DMS114 treated with DMSO at 0.1 percent for 48 hours (cell line): ENCODE results near the gene CFAP61.
A peak's percentile ranks its signal among the peaks of the same experiment; 100 is the strongest.
"Not testable (repeated sequence)": the region's sequence is repeated elsewhere in the genome, so short reads cannot be mapped to it uniquely, and the experiment has no call there.

Experiments used
- DNase-seq: peaks from one replicate; lab custom pipeline; 2025; ENCODE audit not compliant: unreplicated experiment; lab: John Stamatoyannopoulos, UW

Gene CFAP61, protein sequence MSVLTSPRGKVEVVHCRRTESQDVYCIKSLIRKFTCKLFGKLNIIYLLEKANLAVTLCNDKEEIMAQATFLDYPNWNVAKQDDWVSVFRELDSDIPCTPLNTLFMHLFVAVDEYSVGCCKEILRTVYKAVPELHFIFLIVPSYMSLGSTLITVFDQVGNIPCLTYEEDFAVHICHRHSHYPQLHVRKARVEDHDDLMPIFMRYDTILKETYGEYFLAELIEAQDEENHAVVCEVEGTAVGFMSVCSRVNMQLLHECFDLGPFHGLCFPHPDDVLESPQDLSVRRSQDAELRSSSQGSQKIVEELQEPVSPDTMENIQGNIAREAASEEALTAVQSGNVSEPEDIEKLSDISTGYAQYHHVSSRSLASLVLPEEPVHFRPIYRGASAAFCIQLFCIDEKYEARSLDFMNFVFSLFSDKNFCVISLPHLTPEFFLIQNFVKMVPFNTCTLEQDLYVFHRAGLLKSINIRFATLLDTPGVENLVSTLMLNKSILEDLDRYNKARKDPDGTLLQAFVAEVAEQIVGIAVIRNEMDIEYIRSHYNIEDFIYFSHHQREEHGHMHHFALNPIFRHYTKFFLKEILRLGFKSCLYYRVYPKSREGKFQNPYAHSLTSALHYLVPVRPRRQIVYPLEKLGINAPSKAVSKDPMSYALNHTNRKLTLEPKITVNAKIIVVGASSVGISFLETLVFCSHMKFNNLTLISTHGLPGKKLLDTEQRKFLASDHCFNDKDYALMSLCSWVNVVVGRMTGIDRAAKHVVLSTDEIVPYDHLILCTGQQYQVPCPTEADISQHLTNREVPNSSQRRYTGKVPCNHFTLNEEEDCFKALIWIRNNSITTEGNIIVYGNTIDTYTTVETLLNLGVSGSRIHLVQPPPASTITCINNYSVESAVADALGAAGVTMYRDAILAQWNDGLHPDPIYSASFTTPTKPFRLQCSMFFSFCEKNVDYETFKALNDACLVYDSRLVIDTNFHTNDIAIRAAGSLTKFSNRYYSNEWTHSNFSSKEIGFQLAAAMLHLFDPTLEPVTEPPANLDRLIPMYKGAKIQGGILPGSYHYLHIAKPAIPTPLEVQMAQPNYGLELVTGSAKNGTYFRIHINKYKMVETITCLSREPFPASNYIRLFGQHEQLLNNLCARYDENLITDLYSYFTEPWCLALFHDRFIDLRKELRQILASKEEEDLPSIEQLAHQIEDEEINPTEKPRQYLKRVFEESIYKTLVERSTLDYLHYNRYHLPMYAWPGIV

DNA sequence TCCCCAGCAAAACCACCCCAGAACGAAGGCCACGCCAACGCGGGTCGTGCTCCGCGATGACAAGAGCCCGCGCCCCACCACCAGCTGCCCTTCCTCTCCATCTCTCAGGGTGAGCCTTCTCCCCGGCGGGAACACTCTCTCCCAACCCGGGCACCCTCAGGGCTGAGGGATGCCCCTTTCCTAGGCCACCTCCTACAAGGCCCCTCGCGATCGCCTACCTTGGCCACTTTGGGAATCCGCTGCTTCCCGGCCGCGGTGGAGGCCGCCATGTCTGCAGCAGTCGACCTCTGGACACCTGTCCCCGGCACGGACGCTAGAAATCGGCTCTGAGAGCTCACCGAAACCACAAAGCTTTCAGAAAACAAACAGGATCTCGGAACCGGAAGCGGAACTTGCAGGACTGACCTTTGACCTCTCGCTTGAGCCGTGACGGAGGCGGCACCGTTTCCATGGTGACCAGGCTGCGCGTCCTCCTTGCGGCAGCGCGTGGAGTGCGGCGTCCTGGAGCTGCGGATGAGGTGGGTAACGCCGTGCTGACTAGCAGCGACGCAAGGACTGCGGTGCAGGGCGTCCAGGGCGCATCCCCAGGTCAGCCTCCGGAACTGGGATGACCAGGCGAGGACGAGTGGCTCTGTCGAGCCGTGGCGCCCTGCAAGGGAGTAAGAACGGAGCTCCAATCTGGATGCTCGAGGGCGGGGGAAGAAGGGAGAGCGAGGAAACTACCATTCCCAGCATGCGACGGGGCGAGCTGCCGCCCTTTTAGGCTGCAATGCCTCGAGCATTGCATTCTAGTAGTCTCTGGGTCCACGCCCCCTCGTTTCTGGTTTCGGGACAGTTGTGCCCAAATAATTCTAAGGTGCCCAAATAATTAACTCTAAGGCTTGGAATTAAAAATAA, at the start of gene CFAP61, which contains the start of gene CRNKL1:
CFAP61 (plus strand) TSS at position 459 of the 897 bp plus-strand sequence. CDS start 4,122 bp downstream, outside the sequence.
CRNKL1 (minus strand) TSS at position 393 of the 897 bp plus-strand sequence; CDS start at position 269, 124 bp downstream.
- peak; percentile 85 for DNase-seq

DNA sequence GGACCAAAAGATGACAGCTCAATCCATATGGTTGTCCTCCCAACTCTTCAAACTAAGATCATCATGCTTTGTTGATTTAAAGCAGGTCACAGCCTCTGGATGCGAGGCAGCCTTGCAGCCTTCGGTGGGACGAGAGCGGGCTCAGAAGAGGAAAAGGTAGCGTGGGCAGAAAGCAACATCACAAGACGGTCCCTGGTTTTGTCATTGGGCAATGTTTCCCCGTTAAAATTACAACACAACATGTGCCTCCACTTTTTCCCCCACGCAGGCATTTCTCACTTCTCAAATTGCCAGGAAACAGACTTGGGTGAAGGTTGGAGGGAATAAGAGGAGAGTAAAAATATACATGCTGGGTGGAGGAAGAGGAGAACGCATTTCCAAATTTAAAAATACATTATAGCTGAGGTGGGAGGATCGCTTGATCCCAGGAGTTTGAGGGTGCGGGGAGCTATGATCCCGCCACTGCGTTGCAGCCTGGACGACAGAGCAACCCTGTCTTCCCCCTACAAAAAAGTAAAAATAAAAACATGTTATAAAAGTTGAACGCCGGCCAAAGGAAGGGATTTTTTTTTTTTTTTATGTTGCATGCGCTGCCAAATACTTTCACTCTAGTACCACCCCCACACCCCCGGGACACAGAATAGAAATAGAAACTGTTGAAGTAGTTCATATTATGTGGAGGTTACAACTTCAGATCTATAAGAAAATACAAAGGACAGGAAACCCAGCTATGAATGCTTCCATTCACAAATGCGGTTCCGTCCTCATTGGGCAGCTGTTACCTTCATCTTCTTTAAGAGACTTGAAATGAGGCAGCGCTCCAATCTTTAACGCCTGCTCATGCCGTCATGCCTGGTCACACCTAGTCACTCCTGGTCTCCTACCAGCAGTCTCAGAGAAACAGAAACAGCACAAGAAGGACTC, 49.0 kb upstream of the CFAP61 start:
- DNase-seq, result no peak

- not testable (repeated sequence) for DNase-seq
Measured at GRCh38 chr20:20003955-20004322, 48.4 kb upstream of the CFAP61 start.

DNA sequence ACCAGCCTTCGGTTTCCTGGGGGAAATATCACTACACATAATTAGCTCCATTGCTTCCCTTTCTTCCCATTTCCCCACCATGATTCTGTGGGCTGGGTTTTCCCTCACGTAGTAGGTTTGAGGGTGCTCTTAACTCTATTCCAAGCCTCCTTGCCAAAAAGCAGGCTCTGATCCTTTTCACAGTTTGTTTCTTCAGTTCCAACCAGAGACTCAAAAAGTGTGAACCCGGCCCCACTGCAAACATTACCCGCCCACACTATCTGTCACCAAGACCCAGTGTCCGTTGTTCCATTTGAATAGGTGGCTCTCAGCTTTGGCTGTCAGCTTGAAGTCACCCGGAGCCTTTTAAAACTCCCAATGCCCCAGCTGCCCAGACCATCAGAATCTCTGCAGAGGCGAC, 47.0 kb upstream of the CFAP61 start:
- no peak for DNase-seq

GRCh38 chr20:20009784-20010253, 42.5 kb upstream of the CFAP61 start:
- DNase-seq, result no peak

- no peak for DNase-seq
Measured at GRCh38 chr20:20010639-20011500, 41.5 kb upstream of the CFAP61 start.

DNA sequence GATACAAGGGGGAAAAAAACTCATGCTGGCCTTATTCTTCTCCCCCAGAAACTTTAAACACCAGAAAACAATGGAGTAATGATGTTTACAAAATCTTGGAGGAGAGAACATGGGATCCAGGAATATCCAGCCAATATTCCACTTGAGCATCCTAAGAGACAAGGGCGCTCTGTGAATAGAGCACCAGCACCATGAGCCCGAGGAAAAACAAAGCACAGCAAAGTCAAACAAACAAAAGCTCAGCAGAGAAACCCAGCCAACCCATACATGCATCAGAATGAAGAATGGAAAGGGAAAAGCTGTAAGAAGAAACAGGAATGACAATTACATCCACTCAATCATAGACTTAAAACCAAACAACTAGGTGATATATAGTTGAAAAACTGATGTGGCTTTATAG, 39.8 kb upstream of the CFAP61 start:
- DNase-seq, result no peak

- no peak for DNase-seq
Measured at GRCh38 chr20:20014659-20015058, 37.7 kb upstream of the CFAP61 start.

DNA sequence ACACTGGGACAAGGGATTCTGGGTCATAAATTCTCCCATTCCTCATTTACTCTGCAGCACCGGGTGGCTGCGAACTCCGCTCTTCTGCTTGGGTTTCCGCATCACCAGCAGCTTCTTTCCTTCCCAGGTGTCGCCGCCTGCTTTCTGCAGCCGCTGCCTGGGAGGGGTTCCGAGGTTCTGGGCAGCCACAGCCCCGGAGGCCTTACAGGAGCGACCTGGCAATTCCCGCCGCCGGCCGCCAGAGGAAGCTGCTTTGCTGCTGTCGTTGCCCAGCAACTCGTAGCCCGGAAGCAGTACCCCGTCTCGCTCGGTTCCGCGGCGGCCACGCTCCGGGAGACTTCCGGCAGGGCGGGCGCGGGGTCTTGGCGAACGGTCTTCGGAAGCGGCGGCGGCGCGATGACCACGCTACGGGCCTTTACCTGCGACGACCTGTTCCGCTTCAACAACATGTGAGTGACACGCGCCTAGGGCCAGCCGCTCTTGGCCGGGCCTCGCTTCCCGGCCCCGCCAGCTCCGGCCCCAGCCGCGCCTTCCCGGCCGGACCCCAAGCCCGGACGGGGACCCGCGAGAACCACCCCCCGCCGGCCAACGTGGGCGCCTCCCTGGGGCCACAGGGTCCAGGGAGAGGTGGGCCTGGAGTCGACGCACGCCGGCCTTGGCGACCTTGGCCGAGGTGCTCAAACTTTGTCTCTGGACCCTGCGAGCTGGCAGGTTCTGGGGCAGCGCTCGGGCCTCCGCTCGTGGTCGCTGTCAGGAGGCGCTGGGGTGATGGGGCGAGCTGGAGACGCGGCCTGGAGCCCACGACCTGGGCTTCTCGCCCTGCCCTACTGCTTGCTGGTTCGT, 35.1 kb upstream of the CFAP61 start, which contains the start of gene NAA20:
NAA20 (plus strand) TSS at position 362 of the 843 bp plus-strand sequence; CDS start at position 397, 35 bp downstream.
- peak; percentile 81 for DNase-seq

DNA sequence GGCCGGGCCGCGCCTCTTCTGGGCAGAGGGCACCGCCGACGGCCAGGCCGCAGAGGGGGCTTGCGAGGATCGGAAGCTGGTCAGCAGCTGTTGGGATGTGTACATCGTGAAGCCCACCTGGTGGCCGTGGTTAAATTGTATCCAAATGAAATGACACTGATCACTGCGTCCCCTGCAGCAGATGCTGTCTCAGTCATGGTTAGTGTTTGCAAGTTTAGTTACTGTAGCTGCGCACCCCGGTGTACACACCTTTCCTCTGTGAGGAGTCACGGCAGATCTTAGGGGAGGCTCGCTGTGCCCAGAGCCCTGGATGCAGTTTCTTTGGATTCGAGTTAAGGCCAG, 34.5 kb upstream of the CFAP61 start:
- DNase-seq, result no peak

GRCh38 chr20:20018366-20018765, 34.0 kb upstream of the CFAP61 start:
- DNase-seq, result no peak

GRCh38 chr20:20019123-20019522, 33.2 kb upstream of the CFAP61 start:
- DNase-seq, result no peak

- DNase-seq, result no peak
Measured at GRCh38 chr20:20020908-20021307, 31.4 kb upstream of the CFAP61 start.

GRCh38 chr20:20021835-20022234, 30.5 kb upstream of the CFAP61 start:
- no peak for DNase-seq

DNA sequence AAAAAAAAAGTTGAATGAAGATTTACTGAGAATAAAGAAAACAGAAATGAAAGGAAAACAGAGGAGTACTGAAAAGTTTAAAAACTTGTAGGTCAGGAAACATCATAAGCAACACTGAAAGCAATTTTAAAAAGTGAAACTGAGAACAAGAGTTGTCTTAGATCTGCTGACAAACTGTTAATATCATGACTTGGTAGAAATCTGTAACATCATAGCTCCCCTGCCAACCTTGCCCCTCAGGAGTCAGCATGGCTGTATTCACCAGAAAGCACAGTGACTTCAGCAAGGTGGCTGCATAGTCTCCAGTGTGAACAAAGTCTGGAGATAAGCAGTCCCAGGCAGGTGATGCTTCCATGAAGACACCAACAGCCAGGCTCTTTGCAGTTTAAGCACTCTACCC, 29.8 kb upstream of the CFAP61 start:
- DNase-seq, result no peak

GRCh38 chr20:20023395-20023794, 28.9 kb upstream of the CFAP61 start:
- DNase-seq, result no peak

DNA sequence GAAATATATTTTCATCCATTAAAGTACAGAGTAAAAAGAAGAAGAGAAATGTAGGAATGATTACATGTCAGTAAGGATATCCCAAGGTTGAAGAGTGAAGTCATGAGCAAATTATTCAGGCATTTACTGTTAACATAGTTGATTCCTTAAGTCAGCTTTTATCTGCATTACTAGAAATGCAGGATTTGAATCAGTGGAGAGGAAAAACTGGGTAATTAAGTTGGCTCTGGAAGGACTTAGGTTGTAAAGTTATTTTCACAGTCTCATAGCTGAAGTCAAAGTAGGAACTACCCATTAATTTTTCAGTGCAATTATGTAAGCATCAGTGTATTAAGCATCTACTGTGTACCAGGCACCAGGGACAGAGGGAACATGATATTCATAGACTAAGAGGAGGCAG, 27.4 kb upstream of the CFAP61 start:
- DNase-seq, result no peak
